OCI-M2 (cell line): Measurements from ENCODE around the gene UMPS.

Source experiments
- DNase-seq: peaks from one replicate; lab custom pipeline; 2025; ENCODE audit not compliant: unreplicated experiment; lab: John Stamatoyannopoulos, UW

The UMPS gene

GRCh38 chr3:124730129-124730940 lies at the start of gene UMPS:
UMPS (plus strand) TSS chr3:124730452; CDS start chr3:124730472, 20 bp downstream.
- peak; percentile 42 for DNase-seq

- no peak for DNase-seq
Measured at GRCh38 chr3:124680521-124680920, 49.7 kb upstream of the UMPS start.

DNA sequence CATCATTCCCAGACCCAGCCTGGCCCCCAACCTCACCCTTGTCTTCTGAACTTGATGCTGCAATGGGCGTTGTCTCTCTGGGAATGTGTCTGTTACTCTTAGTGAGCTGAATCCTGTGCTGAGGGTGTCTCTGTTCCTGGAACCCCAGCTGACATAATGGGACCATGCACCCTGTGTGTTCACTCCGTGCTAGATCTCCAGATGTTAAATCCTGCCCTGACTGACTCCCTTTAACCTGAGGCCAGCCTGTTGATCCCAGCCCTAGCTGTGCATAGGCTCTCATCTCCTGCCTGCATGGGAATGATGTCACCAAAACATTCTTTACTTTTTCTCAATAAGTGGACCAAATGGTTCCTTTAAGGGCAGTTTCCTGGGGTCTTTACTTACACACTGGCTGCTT lies 48.0 kb upstream of the UMPS start:
- DNase-seq: no peak

- no peak for DNase-seq
Measured at GRCh38 chr3:124684459-124684858, 45.8 kb upstream of the UMPS start.

GRCh38 chr3:124685067-124685466 lies 45.2 kb upstream of the UMPS start:
- no peak for DNase-seq

DNA sequence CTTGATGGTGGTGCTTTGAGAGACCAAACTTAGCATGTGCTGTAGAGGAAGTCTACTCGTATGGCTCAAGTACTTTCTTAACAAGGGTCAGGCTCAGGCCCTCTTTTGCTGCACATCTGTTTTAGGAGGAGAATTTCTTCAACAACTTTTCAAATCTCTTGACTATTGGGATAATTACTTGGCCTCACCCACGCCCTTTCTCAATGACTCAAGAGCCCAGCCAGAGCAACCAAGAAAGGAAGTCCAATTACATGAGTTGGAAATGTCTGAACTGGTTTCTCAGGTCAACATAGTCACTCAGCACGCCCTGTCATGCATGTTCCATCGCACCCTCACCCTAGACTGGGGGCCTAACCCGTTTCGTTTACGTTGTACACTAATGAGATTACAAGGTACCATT lies 44.8 kb upstream of the UMPS start:
- DNase-seq: no peak

- no peak for DNase-seq
Measured at GRCh38 chr3:124686028-124686670, 44.1 kb upstream of the UMPS start.

DNA sequence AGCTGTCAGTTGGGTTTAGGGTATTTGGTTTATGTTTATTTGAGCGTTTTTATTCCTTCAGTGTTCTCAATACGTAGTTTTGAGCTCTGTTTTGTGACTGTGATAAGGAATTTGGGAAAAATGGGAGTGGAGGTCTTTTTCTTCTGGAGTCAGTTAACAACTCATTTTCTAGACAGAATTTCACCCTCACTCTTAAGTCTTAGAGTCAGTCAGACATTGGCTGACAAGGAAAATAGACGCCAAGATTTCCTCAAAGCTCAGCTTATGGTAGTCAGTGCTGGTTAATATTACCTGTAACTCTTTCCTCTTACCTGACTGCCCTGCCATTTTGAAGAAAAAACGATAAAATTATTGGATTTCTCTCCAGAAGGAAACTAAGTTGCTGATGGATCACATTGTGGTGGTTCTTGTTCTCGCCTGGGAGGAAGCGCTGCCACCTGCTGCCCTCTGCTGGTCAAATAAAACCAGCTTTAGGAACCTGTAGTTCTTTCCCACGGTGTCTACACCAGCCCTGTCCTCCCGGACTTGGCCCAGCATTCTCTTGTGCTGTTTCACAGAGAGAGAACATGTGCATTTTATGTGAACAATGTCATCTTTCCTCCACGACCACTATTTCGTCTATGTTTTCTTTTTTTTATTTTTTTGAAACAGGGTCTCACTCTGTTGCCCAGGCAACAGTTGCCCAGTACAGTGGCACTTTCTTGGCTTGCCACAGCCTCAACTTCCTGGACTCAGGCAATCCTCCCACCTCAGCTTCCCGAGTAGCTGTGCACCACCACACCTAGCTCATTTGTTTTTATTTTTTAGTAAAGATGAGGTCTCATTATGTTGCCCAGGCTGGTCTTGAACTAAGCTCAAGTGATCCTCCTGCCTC lies 41.4 kb upstream of the UMPS start:
- DNase-seq: peak; percentile 23

- DNase-seq: no peak
Measured at GRCh38 chr3:124691599-124691998, 38.7 kb upstream of the UMPS start.

GRCh38 chr3:124694486-124694885 lies 35.8 kb upstream of the UMPS start:
- DNase-seq: no peak

DNA sequence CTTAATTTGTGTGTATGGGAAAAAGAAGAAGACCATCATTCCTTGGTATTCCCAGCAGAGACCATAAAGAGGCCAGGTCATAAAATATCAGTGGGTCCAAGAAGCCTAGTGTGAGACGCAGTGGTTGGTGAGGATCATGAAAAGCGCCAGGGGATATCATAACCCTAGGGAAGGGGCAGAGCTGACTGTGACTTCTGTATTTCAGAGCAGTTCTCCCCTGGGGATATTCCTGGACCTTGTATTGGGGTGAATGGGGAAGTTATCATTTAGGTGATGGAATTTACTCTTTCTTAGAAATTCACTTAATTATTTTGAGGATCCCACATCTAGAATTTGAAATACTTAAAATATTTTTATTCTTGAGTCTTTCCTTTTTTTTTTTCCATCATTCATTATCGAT lies 34.9 kb upstream of the UMPS start:
- DNase-seq: no peak

GRCh38 chr3:124696006-124696405 lies 34.2 kb upstream of the UMPS start:
- DNase-seq: no peak

DNA sequence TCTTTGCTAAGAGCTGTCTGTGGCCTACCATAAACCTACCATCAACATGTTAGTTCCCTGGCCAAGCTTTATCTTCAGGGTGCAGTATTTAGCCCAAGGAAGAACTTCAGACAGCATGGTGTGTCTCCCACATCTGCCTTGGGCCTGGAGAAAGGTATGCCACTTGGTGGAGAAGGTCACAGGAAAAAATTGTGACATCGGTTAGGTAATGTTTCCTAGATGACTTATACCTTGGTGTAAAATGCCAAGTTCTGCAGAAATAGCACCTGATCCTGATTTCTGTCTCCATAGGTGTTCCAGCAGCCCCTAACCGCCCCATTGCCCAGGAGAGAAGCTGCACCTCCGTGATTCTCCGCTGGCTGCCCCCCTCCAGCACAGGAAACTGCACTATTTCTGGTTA lies 33.0 kb upstream of the UMPS start:
- DNase-seq: no peak

DNA sequence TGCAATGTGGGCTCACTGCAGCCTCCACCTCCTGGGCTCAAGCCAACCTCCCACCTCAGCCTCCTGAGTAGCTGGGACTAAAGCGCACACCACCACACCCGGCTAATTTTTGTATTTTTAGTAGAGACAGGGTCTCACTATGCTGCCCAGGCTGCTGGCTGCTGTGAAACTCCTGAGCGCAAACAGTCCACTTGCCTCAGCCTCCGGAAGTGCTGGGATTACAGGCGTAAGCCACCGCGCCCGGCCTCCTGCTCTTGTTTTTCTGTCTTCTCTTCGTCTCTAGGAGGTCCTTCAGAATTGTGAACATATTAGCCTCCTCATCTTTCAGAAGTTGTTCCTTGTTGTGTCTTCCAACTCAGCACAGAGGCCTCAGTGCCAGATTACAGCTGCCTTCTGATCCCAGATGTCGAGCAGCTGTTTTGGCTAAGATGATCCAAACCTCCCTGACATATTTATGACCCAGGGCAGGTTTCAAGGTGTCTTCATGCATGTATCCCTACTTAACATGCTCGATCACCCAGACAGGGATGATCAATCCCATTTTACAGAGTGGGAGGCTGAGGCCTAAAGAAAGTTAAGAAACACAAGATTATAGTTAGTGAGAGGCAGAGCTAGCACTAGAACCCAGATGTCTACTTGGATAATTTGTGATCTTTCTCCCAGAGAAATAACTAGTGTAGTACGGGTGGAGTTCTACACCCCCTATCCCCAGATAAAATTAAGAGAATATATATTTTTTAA lies 32.1 kb upstream of the UMPS start:
- DNase-seq: no peak

DNA sequence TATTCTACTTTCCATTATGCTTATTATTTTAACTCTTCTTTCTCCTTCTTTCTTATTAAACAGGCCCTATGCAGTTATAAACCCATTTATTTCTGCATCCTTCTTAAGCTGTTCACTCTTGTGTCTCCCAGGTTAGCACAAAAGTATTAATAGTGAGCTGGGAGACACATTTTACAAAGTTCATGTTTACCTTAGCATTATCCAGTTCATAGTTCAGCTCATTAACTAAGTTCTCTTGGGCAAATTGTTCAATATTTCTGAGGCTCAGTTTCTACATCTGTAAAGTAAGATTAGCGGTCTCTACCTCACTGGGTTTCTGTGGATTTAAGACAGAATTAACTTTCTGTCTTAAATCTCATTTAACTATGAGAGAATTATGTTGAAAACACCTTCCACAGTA lies 31.2 kb upstream of the UMPS start:
- no peak for DNase-seq

- no peak for DNase-seq
Measured at GRCh38 chr3:124699686-124700396, 30.4 kb upstream of the UMPS start.

- DNase-seq: no peak
Measured at GRCh38 chr3:124700880-124701684, 29.2 kb upstream of the UMPS start.

GRCh38 chr3:124701687-124702086 lies 28.6 kb upstream of the UMPS start:
- DNase-seq: no peak

DNA sequence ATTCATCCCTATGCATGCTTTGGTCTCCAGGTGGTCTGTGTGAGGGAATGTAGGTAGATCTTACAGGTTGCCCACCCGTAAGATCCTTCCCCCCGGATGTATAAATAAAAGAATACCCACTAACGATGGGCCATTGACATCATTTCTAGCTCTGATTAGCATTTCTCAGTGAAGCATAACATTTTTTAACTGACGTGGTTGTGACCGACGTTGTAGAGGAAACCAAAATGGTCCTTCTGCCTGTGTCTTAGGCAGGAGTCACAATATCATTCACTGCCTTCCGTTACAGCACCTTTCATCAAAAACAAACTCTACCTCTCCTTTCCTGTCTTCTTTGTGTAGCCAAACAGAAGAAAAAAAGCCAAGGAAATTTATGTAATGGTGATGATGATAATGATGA lies 27.3 kb upstream of the UMPS start:
- DNase-seq: no peak

DNA sequence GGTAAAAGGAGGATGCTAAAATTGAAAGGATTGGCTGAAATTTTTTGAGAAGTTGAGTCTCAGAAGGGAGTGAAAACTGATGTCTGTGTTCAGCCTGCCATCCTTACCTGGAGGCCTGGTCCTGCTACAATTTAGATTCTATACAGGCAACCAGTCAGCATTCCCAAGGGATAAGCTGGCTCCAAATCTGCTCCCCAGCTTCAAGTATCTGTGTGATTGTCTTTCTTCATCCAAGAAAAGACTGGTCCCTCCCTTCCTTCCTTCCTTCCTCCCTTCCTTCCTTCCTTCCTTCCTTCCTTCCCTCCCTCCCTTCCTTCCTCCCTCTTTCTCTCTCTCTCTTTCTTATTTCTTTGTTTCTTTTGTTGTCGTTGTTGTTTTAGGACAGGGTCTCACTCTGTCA lies 24.7 kb upstream of the UMPS start:
- DNase-seq: no peak
